SU-DHL-6 (cell line): ENCODE results near the gene PPP2R3A.

Experiments used
- H2AFZ ChIP-seq: fragments of 200-600 bp; sonication (generic); 2 replicates; pipeline ENCODE4 v1.6.1; 2014; ENCODE audit warnings: low read depth, mild to moderate bottlenecking, moderate library complexity, mixed read lengths, antibody characterized with exemption, low read length; ENCODE audit not compliant: severe bottlenecking
- H3F3A ChIP-seq: fragments of 200-600 bp; shearing (Covaris generic); 2 replicates; pipeline ENCODE4 v1.6.0; 2016; ENCODE audit warnings: antibody characterized with exemption, mild to moderate bottlenecking; ENCODE audit not compliant: insufficient read depth
- H3K27ac ChIP-seq: fragments of 200-600 bp; sonication (generic); 2 replicates; pipeline ENCODE4 v1.5.1; 2016; ENCODE audit warnings: low read depth, mild to moderate bottlenecking, low read length, moderate library complexity, mixed read lengths
- H3K27me3 ChIP-seq: fragments of 200-600 bp; sonication (generic), shearing (Covaris generic); 2 replicates; pipeline ENCODE4 v1.6.0; 2014; ENCODE audit warnings: mild to moderate bottlenecking, low read length
- H3K36me3 ChIP-seq: fragments of 200-600 bp; sonication (generic); 2 replicates; pipeline ENCODE4 v1.6.1; 2014; ENCODE audit warnings: mild to moderate bottlenecking, low read length, mixed read lengths
- H3K4me2 ChIP-seq: fragments of 300-600, 200-600 bp; shearing (Covaris generic), sonication (generic); 2 replicates; pipeline ENCODE4 v1.6.0; 2014; ENCODE audit warnings: low read length, low read depth, mild to moderate bottlenecking; ENCODE audit not compliant: poor library complexity, severe bottlenecking
- H3K4me3 ChIP-seq: fragments of 200-600 bp; sonication (generic); 2 replicates; pipeline ENCODE4 v1.5.1; 2014; ENCODE audit warnings: antibody characterized with exemption, low read length, mild to moderate bottlenecking, mixed read lengths; ENCODE audit not compliant: insufficient read depth, poor library complexity, severe bottlenecking
- H3K79me2 ChIP-seq: fragments of 200-600 bp; sonication (generic); 2 replicates; pipeline ENCODE4 v1.6.1; 2014; ENCODE audit warnings: mild to moderate bottlenecking, low read length, moderate library complexity; ENCODE audit not compliant: insufficient read depth
- H3K9ac ChIP-seq: fragments of 200-600 bp; sonication (generic); 2 replicates; pipeline ENCODE4 v1.7.0; 2014; ENCODE audit warnings: mild to moderate bottlenecking, low read length
- H3K9me2 ChIP-seq: fragments of 200-600 bp; sonication (generic); replicated peaks from 2 replicates; pipeline ENCODE4 v1.6.1; 2014; ENCODE audit warnings: low read length; ENCODE audit not compliant: insufficient read depth
- H3K9me3 ChIP-seq: fragments of 200-600 bp; sonication (generic); 2 replicates; pipeline ENCODE4 v1.6.1; 2014; ENCODE audit warnings: low read length, mixed read lengths; ENCODE audit not compliant: insufficient read depth
- H4K20me1 ChIP-seq: fragments of 200-600 bp; sonication (generic); 2 replicates; pipeline ENCODE4 v1.6.1; 2014; ENCODE audit warnings: low read depth, mild to moderate bottlenecking, antibody characterized with exemption, low read length, moderate library complexity, mixed read lengths
- EZH2phosphoT487 ChIP-seq: fragments of 200-600 bp; sonication (generic), shearing (Covaris generic); conservative IDR thresholded peaks from 2 replicates; pipeline ENCODE4 v1.6.1; 2018; ENCODE audit warnings: mild to moderate bottlenecking, antibody characterized with exemption, low read length, moderate library complexity, mixed read lengths
- TF ChIP-seq, protein P1 (sequence below): fragments of 200-600 bp; sonication (generic); IDR thresholded peaks from one replicate; pipeline ENCODE4 v1.5.1; 2017; ENCODE audit warnings: antibody characterized with exemption, mild to moderate bottlenecking, low read length, moderate library complexity; ENCODE audit not compliant: insufficient read depth, poor library complexity, severe bottlenecking

The PPP2R3A gene

DNA sequence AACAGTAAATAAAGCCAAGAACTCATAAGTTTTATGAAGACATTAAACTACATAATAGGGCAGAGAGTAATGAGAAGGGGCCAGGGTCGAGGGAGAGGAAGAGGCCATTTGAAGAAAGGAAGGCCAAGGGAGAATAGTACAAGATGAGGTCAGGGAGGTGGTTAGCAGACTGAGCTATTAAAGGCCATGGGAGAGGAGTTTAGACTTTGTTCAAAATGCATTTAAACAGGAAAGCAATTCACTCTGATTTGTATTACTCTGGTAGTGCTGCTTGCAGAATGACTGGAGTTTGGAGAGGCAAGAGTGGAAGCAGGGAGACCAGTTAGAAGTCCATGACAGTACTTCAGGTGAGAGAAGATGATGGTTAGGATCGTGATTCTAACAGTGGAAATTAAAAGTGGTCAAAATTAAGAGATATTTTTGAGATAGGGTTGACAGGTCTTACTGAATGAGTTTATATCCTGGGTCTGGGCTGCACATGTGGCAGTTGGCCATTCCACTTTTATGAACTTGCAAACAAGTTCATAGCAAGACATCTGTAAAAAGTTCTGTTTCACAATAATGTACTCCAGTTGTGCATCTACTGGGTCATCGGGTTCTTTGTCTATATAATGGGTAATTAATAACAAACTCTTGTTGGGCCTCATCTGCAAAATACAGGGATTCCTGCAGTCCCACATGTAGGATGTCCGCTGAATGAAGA lies 16.3 kb downstream of the PPP2R3A start:
- TF ChIP-seq, protein P1, sequence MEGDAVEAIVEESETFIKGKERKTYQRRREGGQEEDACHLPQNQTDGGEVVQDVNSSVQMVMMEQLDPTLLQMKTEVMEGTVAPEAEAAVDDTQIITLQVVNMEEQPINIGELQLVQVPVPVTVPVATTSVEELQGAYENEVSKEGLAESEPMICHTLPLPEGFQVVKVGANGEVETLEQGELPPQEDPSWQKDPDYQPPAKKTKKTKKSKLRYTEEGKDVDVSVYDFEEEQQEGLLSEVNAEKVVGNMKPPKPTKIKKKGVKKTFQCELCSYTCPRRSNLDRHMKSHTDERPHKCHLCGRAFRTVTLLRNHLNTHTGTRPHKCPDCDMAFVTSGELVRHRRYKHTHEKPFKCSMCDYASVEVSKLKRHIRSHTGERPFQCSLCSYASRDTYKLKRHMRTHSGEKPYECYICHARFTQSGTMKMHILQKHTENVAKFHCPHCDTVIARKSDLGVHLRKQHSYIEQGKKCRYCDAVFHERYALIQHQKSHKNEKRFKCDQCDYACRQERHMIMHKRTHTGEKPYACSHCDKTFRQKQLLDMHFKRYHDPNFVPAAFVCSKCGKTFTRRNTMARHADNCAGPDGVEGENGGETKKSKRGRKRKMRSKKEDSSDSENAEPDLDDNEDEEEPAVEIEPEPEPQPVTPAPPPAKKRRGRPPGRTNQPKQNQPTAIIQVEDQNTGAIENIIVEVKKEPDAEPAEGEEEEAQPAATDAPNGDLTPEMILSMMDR = no peak
- H3K79me2 ChIP-seq = no peaks in the 10 kb centered on the region

DNA sequence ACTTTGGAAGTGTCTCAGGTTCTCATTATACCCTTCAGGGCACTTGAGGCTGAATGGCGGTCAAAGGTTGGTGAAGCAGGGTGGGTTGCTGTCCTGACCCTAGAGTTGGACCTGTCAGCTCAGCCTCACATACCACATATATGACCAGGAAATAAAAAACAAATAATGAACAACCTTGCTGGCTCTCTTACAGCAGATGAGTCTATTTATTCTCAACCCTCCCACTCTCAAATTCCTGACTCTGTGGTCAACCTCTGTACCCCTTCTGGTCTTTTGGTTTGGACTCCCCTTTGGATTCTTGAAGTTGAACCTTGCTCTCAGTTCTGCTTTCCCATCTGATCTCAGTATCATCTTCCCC lies 16.9 kb downstream of the PPP2R3A start:
- Histone ChIP-seq H3K4me2 (no peak overlapping the region), H3K36me3 (no peaks in the 10 kb centered on the region), H3K79me2 (no peaks in the 10 kb centered on the region), H3K9me2 (no peaks in the 10 kb centered on the region), H3K27me3 (no peaks in the 10 kb centered on the region), H2AFZ (no peak overlapping the region), H3K4me3 (no peak overlapping the region), H3K9ac (no peak overlapping the region), H4K20me1 (no peaks in the 10 kb centered on the region), H3F3A (no peaks in the 10 kb centered on the region), H3K27ac (no peak overlapping the region), H3K9me3 (no peaks in the 10 kb centered on the region)
- TF ChIP-seq EZH2phosphoT487 = no peak
- TF ChIP-seq, protein P1 = no peak

More for the DNA sequence above, 16.3 kb downstream of the PPP2R3A start:
- Histone ChIP-seq H3K4me2 (no peak overlapping the region), H3K27ac (no peak overlapping the region), H3K4me3 (no peak overlapping the region), H3K9me3 (no peaks in the 10 kb centered on the region), H4K20me1 (no peaks in the 10 kb centered on the region), H3F3A (no peaks in the 10 kb centered on the region), H2AFZ (no peak overlapping the region), H3K36me3 (no peaks in the 10 kb centered on the region), H3K27me3 (no peaks in the 10 kb centered on the region), H3K9ac (no peak overlapping the region), H3K9me2 (no peaks in the 10 kb centered on the region)

DNA sequence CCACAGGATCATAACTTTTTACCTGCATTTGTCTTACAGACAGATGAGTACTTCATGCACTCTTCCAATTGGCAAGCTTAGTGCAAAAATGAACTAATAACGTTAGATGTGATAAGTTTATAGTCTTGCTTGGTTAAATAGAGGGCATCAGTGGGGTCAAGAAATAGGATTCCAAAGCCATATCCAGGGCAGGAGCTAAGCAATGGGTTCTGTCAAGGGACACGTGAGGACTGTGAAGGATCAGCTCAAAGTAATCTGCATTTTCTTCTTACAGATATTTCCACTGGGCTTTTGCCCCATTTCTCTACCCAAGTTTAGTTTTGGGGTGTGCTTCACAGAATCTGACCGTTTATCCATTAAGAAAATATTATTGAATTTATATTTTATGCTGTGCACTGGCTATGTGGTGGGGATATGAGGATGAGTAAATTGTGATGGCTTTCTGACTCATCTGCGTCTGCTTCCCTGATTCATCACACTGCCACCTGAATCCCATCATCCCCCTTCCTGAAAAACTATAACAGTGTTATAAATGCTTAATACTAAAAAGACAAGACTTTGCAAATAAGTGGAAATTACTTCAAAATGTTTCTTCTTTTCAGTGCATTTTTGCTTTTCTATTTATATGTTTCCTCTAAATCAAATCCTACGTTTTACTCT lies 17.5 kb downstream of the PPP2R3A start:
- no peaks in the 10 kb centered on the region for H3K9me3 ChIP-seq
- H3K27ac ChIP-seq = no peak overlapping the region
- H3K4me3 ChIP-seq = no peak overlapping the region
- TF ChIP-seq, protein P1 = no peak
- H3K9ac ChIP-seq = no peak overlapping the region
- H3K9me2 ChIP-seq = no peaks in the 10 kb centered on the region
- no peak overlapping the region for H3K4me2 ChIP-seq
- H4K20me1 ChIP-seq = no peaks in the 10 kb centered on the region
- H2AFZ ChIP-seq = no peak overlapping the region
- no peaks in the 10 kb centered on the region for H3K79me2 ChIP-seq
- H3F3A ChIP-seq = no peaks in the 10 kb centered on the region
- no peaks in the 10 kb centered on the region for H3K36me3 ChIP-seq
- no peaks in the 10 kb centered on the region for H3K27me3 ChIP-seq
